Fibroblast of skin of left biceps (primary cell): ENCODE measurements around the gene KCNMB4.
"Not testable (repeated sequence)": the region's sequence is repeated elsewhere in the genome, so short reads cannot be mapped to it uniquely, and the experiment has no call there.

Experiments
- DNase-seq, 2 experiments: peaks; one replicate each; pipeline ENCODE4 v3.0.0-alpha.2; 2013; ENCODE audit warnings: low read depth in 2 of 2

The KCNMB4 gene

GRCh38 chr12:70372881-70373280, 6.8 kb downstream of the KCNMB4 start:
- DNase-seq, result no peak

DNA sequence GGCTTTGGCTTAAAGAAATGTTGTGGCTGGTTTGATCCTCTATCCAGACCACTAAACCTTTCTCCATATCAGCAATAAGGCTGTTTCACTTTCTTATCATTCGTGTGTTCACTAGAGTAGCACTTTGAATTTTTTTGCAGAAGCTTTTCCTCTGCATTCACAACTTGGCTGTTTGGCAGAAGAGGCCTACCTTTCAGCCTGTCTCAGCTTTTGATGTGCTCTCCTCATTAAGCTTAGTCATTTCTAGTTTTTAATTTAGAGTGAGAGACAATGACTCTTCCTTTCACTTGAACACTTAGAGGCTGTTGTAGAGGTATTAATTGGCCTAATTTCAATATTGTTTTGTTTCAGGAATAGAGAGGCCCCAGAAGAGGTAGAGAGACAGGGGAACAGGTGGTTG, 13.8 kb downstream of the KCNMB4 start:
- no peak for DNase-seq

DNA sequence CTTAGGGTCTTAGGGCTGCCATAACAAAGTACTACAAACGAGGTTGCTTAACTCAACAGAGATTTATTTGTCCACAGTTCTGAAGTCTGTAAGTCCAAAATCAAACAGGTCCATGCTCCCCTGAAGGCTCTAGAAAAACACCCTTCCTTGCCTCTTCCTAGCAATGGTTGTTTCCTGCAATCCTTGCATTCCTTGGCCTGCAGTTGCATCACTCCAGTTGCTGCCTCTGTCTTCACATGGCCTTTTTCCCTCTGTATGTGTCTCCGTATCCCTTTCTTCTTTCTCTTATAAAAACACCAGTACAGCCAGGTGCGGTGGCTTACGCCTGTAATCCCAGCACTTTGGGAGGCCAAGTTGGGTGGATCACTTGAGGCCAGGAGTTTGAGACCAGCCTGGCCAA, 17.4 kb downstream of the KCNMB4 start:
- DNase-seq, result no peak

GRCh38 chr12:70383886-70384285, 17.8 kb downstream of the KCNMB4 start:
- DNase-seq, result no peak

DNA sequence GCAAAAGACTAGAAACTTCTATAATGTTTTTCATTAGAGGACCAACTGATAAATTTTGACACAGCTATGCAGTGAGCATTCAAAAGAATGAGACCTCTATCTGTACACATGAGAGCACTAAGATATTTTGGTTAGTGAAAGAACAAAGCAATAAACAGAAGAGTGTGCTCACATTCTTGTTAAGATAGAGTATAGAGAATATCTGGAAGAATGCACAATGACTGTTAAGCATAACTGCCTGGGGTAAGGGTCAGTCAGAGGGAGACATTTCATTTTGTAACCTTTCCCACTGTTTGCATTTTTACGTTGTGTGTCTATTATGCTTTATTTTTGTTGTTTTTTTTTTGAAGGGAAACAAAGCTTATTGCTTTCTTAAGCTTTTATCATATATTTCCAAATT, 20.7 kb downstream of the KCNMB4 start:
- no peak for DNase-seq

- no peak for DNase-seq
These were observed 23.6 kb downstream of the KCNMB4 start for GRCh38 chr12:70389678-70390077.

GRCh38 chr12:70392631-70393030, 26.5 kb downstream of the KCNMB4 start:
- not testable (repeated sequence) for DNase-seq

GRCh38 chr12:70393787-70394499, 27.9 kb downstream of the KCNMB4 start:
- DNase-seq, result peak; percentile 33

GRCh38 chr12:70398002-70398401, 31.9 kb downstream of the KCNMB4 start:
- DNase-seq, result no peak

- DNase-seq, result no peak
These were observed 32.8 kb downstream of the KCNMB4 start for GRCh38 chr12:70398862-70399261.

DNA sequence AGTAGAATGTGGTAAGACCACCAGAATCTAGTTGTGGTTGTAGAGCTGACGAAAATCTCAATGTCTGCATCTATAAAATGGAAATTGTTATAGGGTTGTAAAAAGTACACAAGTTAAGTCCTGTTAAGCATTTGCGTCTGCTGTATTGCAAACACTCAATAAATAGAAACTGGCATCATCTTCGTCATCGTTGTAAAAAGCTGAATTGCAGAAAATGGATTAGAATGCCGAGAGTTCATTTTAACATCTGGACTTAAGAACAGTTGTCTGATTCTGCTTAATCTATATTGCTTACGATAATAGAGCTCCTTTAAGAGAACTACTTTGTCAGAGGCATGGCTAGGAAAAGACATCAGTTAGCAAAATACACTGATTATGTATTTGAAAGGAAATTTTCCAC, 33.2 kb downstream of the KCNMB4 start:
- no peak for DNase-seq

DNA sequence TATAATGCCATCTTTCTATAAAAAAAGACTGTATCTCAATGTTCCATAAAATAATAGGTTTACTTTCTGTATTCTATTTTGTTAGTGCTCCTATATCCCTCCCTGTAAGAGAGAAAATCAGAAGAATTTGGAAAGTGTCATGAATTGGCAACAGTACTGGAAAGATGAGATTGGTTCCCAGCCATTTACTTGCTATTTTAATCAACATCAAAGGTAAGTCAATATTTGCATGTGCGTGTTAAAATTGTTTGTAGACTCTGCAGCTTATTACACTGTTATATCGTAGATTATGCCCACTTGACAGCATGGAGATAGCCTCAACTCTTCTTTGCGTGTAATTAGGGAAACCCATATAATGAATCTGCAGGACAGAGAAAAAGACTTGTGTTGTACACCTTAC, 34.0 kb downstream of the KCNMB4 start:
- DNase-seq, result no peak

- no peak for DNase-seq
These were observed 36.5 kb downstream of the KCNMB4 start for GRCh38 chr12:70402597-70402996.

- no peak for DNase-seq
These were observed 37.7 kb downstream of the KCNMB4 start for GRCh38 chr12:70403826-70404225.

- no peak for DNase-seq
These were observed 42.1 kb downstream of the KCNMB4 start for GRCh38 chr12:70408004-70408790.

DNA sequence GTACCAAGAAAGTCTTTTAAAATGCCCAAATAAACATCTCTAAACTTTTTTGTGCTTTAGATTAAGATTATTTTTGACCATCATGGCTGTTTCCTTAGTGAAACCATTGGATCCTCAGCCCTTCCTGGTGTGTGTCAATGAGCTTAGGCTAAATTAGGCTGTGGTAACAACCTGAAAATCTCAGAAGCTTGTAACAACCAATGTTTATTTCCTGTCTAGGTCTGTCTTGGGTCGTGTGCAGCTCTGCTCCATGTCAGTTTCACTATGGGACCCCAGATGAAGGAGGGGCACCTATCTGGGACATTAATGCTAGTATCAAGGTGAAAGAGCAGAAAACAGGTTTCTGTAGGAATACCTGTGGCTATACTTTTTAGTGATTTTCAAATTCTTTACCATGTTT, 49.9 kb downstream of the KCNMB4 start:
- DNase-seq, result no peak

DNA sequence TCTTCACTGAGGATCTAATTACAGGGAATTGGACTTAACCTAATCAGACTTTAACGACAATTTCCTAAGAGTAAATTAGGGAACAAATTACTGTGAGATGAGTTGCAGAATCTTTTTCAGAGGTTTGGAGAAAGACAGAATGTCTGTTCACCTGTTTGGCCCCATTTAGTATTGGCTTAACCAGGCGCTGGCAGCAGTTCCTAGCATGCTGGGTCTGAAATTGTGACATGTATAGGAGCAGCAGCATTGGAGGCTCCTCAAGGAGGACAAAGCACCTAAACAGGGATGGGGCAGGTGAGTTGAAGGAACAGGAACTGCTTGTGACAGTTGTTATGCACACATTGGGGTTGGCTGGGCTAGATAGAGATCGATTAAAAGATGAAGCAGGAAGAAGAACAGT, 51.0 kb downstream of the KCNMB4 start:
- DNase-seq, result no peak

- no peak for DNase-seq
These were observed 52.0 kb downstream of the KCNMB4 start for GRCh38 chr12:70418101-70418500.

GRCh38 chr12:70422631-70423030, 56.5 kb downstream of the KCNMB4 start:
- DNase-seq, result no peak

GRCh38 chr12:70426620-70427019, 60.5 kb downstream of the KCNMB4 start:
- DNase-seq, result no peak

DNA sequence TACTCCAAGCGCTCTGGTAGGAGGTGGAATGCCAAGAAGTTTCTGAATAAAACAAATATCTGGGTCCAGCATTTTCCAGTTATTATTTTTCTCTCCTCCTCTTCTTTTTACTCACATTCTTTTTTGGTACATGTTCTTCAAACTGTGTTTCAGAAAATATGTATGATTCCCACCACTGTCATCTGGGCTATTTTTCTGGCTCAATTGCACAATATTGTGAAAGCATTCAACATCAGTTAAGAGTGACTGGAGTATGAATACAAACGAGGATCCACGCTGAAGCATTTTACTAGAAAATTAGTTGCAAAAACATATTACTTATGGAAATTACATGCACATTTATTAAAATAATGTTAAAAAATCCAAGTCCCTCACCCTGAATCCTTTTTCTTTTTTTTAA, 61.5 kb downstream of the KCNMB4 start:
- DNase-seq, result peak; percentile 12 to 18

DNA sequence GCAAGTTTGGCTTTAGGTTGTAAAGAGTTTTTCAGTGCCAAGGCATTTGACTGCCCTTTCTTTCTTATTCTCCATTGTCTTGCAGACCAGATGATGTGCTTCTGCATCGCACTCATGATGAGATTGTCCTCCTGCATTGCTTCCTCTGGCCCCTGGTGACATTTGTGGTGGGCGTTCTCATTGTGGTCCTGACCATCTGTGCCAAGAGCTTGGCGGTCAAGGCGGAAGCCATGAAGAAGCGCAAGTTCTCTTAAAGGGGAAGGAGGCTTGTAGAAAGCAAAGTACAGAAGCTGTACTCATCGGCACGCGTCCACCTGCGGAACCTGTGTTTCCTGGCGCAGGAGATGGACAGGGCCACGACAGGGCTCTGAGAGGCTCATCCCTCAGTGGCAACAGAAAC, 64.3 kb downstream of the KCNMB4 start:
- DNase-seq, result no peak

GRCh38 chr12:70436836-70437235, 70.7 kb downstream of the KCNMB4 start:
- DNase-seq, result no peak
